HL-60/S4 (cell line): ENCODE measurements around the gene ZNF212.
"Not testable (repeated sequence)": the region's sequence is repeated elsewhere in the genome, so short reads cannot be mapped to it uniquely, and the experiment has no call there.

Source experiments
- in situ Hi-C: fragments of 300-500 bp; cut with MboI; formaldehyde crosslinking; loops from 2 replicates; pipeline ENCODE4 v1.14.3; 2022; ENCODE audit warnings: low sequenced_read_pairs

Gene ZNF212

GRCh38 chr7:149218469-149219420 is 20.7 kb upstream of the ZNF212 start:
- in situ Hi-C loops: no loop called here

- in situ Hi-C loops: no loop called here
These were observed 18.9 kb upstream of the ZNF212 start for GRCh38 chr7:149220534-149220933.

DNA sequence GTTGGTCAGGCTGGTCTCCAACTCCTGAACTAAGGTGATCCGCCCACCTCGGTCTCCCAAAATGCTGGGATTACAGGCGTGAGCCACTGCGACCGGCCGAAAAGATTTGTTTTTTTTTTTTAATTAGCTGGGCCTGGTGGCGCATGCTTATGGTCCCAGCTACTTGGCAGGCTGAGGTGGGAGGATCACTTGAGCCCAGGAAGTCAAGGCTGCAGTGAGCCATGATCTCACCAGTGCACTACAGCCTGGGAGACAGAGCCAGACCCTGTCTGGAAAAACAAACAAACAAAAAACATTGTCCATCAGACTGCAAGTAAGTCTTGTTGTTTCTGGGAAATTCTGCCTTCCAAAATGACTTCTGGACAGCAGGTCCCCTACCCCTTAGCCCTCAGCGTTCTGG is 16.3 kb upstream of the ZNF212 start:
- in situ Hi-C loops: no loop called here

- in situ Hi-C loops: no loop called here
These were observed 15.7 kb upstream of the ZNF212 start for GRCh38 chr7:149223761-149224160.

- in situ Hi-C loops: no loop called here
These were observed 15.1 kb upstream of the ZNF212 start for GRCh38 chr7:149224352-149224751.

- in situ Hi-C loops: no loop called here
These were observed 14.3 kb upstream of the ZNF212 start for GRCh38 chr7:149225106-149225505.

DNA sequence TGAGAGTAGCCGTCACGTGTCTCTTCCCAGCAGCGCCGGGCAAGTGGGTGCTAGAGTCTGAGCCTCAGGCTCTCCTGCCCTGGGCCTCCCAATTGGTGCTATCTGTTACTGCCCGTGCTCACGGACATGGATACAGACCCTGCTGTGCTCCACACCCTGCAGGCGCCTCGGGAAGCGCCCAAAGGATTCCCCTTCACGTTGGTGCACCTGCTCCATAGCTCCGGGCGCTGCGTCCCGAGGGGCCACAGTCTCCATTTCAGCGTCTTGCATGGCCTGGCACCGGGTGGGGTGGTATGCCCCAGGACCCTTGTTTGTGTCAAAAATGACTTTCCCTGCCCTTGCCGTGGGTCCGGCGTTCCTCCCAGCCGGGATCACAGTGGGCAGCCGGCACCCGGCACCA is 13.8 kb upstream of the ZNF212 start:
- in situ Hi-C loops: no loop called here

DNA sequence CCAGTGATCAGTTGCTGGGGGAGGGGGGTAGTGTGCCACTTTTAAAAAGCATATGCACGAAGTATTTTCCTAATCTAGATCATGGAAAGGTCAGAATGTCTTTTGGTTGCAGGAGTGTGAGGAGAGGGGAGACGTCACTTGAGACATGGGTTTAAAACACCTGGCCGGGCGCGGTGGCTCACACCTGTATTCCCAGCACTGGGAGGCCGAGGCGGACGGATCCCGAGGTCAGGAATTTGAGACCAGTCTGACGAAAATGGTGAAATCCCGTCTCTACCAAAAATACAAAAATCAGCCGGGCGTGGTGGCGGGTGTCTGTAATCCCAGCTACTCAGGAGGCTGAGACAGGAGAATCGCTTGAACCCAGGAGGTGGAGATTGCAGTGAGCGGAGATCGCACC is 13.1 kb upstream of the ZNF212 start:
- in situ Hi-C loops: not testable (repeated sequence)

GRCh38 chr7:149226840-149227494 is 12.5 kb upstream of the ZNF212 start:
- in situ Hi-C loops: no loop called here

GRCh38 chr7:149228831-149229471 is 10.5 kb upstream of the ZNF212 start:
- in situ Hi-C loops: no loop called here

- in situ Hi-C loops: no loop called here
These were observed 9.9 kb upstream of the ZNF212 start for GRCh38 chr7:149229526-149229925.

DNA sequence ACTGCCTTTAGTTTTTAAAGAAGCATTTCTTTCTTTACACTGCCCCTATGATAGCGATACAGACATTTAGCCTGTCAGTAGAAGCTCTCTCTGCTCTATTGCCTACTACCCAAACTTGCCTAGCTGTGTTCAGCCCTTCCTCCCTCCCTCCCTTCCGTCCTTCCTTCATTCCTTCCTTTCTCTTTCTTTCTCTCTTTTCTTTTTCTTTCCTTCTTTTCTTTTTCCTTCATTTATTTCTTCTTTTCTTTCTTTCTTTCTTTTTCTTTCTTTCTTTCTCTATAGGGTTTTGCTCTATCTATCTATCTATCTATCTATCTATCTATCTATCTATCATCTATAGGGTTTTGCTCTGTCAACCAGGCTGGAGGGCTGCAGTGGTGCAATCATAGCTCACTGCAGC is 7.1 kb upstream of the ZNF212 start:
- in situ Hi-C loops: no loop called here

- in situ Hi-C loops: not testable (repeated sequence)
These were observed 5.7 kb upstream of the ZNF212 start for GRCh38 chr7:149233655-149234204.

GRCh38 chr7:149237502-149237901 is 1.9 kb upstream of the ZNF212 start:
- in situ Hi-C loops: no loop called here

DNA sequence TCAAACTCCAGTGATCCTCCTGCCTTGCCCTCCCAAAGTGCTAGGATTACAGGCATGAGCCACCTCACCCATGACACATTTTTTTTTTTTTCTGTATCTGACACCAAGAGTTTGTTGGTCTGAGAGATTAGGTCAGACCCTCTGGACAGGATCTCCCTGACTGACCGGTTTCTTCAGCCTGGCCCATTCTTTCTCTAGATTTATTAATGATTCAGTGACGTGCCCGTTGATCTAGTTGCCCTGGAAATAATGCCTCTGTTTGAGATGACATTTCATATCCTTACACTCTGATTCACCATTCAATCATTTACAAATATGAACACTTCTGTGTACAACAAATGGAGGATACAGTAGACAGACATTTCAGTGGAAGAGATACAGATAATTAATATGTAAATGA is 1.4 kb upstream of the ZNF212 start:
- in situ Hi-C loops: no loop called here

DNA sequence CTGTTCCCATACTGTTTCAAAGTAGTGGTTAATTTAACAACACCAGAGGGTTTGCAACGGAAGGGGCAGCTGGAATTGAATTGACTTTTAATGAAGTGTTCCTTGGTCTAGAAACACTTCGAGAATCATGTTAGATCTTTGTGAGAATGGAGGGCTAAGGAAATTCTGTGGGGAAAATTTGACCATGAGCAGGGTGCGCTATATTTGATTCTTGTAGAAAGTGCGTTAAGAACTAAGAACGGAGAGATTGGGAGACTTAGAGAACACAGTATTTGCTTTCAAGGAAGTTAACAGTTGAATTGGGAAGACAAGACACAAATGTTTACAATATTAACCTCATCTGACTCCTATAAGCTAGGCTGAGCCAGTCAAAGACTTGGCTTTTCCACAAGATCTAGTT is 1.2 kb downstream of the ZNF212 start:
- in situ Hi-C loops: no loop called here

DNA sequence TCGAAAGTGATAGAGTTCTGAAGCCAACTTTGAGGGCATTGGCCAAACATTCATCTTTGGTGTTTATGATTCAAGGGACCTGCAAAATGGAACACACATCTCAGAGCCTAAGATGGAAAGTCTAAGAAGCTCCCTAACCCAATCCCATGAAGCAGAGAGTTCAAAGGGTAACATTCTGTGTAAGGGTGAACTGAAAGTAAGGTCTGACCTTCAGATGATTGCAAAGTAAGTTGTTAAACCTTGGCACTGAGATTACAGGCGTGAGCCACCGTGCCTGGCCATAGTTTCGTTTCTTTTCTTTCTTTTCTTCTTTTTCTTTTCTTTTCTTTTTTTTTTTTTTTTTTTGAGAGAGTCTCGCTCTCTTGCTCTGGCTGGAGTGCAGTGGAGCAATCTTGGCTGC is 2.2 kb downstream of the ZNF212 start:
- in situ Hi-C loops: no loop called here

DNA sequence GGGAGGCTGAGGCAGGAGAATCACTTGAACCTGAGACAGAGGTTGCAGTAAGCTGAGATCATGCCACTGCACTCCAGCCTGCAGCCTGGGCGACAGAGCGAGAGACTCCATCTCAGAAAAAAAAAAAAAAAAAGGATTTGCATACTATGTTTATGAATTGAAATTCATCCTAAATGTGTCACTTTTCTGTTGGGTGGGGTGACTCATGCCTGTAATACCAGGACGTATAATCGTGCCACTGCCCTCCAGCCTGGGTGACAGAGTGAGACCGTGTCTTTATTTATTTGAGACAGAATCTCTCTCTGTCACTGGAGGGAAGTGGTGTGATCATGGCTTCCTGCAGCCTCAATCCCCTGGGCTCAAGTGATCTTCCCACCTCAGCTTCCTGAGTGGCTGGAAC is 5.8 kb downstream of the ZNF212 start:
- in situ Hi-C loops: no loop called here

DNA sequence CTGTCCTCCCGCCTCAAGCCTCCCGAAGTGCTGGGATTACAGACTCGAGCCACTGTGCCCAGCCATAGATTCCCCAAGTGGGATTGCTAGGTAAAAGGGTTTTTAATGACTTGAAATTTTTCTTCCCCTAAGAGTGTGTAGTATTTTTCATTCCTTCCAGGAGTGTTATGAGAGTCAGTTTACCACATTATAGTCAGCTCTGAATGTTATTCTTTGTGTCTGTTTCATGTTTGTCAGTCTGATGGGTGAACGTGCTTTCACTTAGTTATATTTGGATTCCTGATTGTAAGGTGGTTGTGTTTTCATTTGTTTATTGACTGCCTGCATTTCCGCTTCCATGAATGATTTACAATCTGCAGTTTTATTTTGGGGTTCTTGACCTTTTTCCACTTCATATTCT is 6.3 kb downstream of the ZNF212 start:
- in situ Hi-C loops: no loop called here

DNA sequence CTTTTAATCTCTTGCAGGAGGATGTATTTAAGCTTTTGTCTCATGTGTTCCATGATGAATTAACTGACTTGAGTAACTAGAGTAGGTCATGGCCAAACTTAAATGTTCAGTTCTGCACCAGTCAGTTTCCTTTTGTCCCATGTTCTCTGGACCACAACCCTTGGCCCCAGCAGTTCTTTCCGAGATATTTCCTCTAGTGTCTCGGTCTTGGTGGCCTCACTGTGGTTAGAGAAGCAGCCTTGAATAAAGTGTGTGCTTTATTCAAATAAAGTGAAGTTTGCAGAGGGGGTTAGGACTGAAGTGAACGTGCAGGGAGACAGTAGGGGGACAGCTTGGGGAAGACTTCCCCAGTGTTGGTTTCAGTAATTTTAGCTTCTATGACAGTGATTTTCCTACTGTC is 9.3 kb downstream of the ZNF212 start:
- in situ Hi-C loops: no loop called here

GRCh38 chr7:149250151-149250550 is 10.7 kb downstream of the ZNF212 start:
- in situ Hi-C loops: not testable (repeated sequence)
